Body of pancreas (tissue), 4 donors: ENCODE data around the gene BCL11B.

Experiments used
- POLR2A ChIP-seq, 3 donors: fragments of 450-650 bp; IDR thresholded peaks; one replicate each; pipeline ENCODE4 v1.6.1; 2016; ENCODE audit warnings: antibody characterized with exemption in 3 of 3, mild to moderate bottlenecking in 2 of 3
- TF ChIP-seq, protein P1 (sequence below), 7 experiments: fragments of 450-650 bp in 4 of 7; fragments of 200-600 bp in 3 of 7; sonication (generic) in 3 of 7; IDR thresholded peaks; one replicate each; pipeline ENCODE4 v1.5.1; 2016 to 2019; ENCODE audit warnings: antibody characterized with exemption in 7 of 7

- TF ChIP-seq, protein P1, sequence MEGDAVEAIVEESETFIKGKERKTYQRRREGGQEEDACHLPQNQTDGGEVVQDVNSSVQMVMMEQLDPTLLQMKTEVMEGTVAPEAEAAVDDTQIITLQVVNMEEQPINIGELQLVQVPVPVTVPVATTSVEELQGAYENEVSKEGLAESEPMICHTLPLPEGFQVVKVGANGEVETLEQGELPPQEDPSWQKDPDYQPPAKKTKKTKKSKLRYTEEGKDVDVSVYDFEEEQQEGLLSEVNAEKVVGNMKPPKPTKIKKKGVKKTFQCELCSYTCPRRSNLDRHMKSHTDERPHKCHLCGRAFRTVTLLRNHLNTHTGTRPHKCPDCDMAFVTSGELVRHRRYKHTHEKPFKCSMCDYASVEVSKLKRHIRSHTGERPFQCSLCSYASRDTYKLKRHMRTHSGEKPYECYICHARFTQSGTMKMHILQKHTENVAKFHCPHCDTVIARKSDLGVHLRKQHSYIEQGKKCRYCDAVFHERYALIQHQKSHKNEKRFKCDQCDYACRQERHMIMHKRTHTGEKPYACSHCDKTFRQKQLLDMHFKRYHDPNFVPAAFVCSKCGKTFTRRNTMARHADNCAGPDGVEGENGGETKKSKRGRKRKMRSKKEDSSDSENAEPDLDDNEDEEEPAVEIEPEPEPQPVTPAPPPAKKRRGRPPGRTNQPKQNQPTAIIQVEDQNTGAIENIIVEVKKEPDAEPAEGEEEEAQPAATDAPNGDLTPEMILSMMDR (IDR thresholded peaks at IDR 0.05) = no peak
- TF ChIP-seq POLR2A (IDR thresholded peaks at IDR 0.05) = no peak
Observed at GRCh38 chr14:99240627-99241324, 31.2 kb downstream of the BCL11B start.
